Hepatocyte (in vitro differentiated cells): ENCODE measurements around the gene MGAT5. TPM values are rescaled to one million over a fixed set of nuclear protein-coding genes. Genes with fewer than 3 reads are reported as not detected.

Experiments used
- DNase-seq: peaks from one replicate; pipeline ENCODE4 v3.0.0-alpha.2; 2016; ENCODE audit warnings: low spot score
- H2AFZ ChIP-seq: fragments of 200-600 bp; sonication (generic); 2 replicates; pipeline ENCODE4 v1.6.0; 2016; ENCODE audit warnings: antibody characterized with exemption, mild to moderate bottlenecking
- H3K27ac ChIP-seq: fragments of 200-600 bp; sonication (generic); 2 replicates; pipeline ENCODE4 v1.5.1; 2016; ENCODE audit warnings: mild to moderate bottlenecking
- H3K27me3 ChIP-seq: fragments of 200-600 bp; sonication (generic); 2 replicates; pipeline ENCODE4 v1.6.1; 2016
- H3K36me3 ChIP-seq: fragments of 200-600 bp; sonication (generic); replicated peaks from 2 replicates; pipeline ENCODE4 v1.5.1; 2016; ENCODE audit warnings: low read depth; ENCODE audit not compliant: insufficient read depth
- H3K4me1 ChIP-seq: fragments of 200-600 bp; sonication (generic); 2 replicates; pipeline ENCODE4 v1.5.1; 2016; ENCODE audit warnings: mild to moderate bottlenecking, moderate library complexity; ENCODE audit not compliant: insufficient read depth
- H3K4me2 ChIP-seq: fragments of 200-600 bp; sonication (generic); 2 replicates; pipeline ENCODE4 v1.6.0; 2016
- H3K4me3 ChIP-seq: fragments of 200-600 bp; sonication (generic); 2 replicates; pipeline ENCODE4 v1.5.1; 2016; ENCODE audit warnings: mild to moderate bottlenecking
- H3K79me2 ChIP-seq: fragments of 200-600 bp; sonication (generic); 2 replicates; pipeline ENCODE4 v1.6.0; 2017; ENCODE audit warnings: mild to moderate bottlenecking
- H3K9me2 ChIP-seq: fragments of 200-600 bp; sonication (generic); replicated peaks from 2 replicates; pipeline ENCODE4 v1.6.0; 2017; ENCODE audit warnings: mild to moderate bottlenecking; ENCODE audit not compliant: insufficient read depth
- H3K9me3 ChIP-seq: fragments of 200-600 bp; sonication (generic); 2 replicates; pipeline ENCODE4 v1.5.1; 2016; ENCODE audit warnings: low read depth, mild to moderate bottlenecking
- H4K20me1 ChIP-seq: fragments of 200-600 bp; sonication (generic); 2 replicates; pipeline ENCODE4 v1.6.0; 2016; ENCODE audit warnings: mild to moderate bottlenecking; ENCODE audit not compliant: insufficient read depth, poor library complexity, severe bottlenecking
- CTCF ChIP-seq: fragments of 200-600 bp; sonication (generic); IDR thresholded peaks from 2 replicates; pipeline ENCODE4 v1.5.1; 2016; ENCODE audit warnings: antibody characterized with exemption, mild to moderate bottlenecking; ENCODE audit not compliant: poor library complexity
- EZH2 ChIP-seq: fragments of 200-600 bp; sonication (generic); IDR thresholded peaks from 2 replicates; pipeline ENCODE4 v1.6.1; 2016; ENCODE audit warnings: antibody characterized with exemption, mild to moderate bottlenecking, borderline replicate concordance
- EZH2phosphoT487 ChIP-seq: fragments of 200-600 bp; sonication (generic); IDR thresholded peaks from one replicate; pipeline ENCODE4 v1.6.1; 2018; ENCODE audit warnings: antibody characterized with exemption, mild to moderate bottlenecking, low read depth, moderate library complexity; ENCODE audit not compliant: unreplicated experiment, severe bottlenecking
- WGBS: methylation state at CpG from one replicate; pipeline ENCODE4 v1.1.6; 2016; ENCODE audit warnings: low lambda C conversion rate; ENCODE audit errors: missing lambda C conversion rate; 5-methylcytosine and 5-hydroxymethylcytosine counted together
- polyA plus RNA-seq: library from polyadenylated mRNA; unstranded; fragments of >200 nt; fragmentation: Nextera tagmentation; extraction: Ambion mirVana; gene quantifications from 2 replicates; pipeline ENCODE4 v1.2.1, GENCODE V29; 2016
- total RNA-seq: library from RNA; depleted of rRNA; stranded (reverse); fragments of >200 nt; gene quantifications from 2 replicates; pipeline ENCODE4 v1.2.3, GENCODE V29; 2014

The MGAT5 gene
- total and polyA plus RNA-seq, 2 experiments from 2014 or later = 9.1 to 30.2 TPM

GRCh38 chr2:134225173-134225572 lies 28.7 kb upstream of the MGAT5 start:
- H3K4me1 ChIP-seq = no peaks in the 10 kb centered on the region
- H3K27ac ChIP-seq = no peak overlapping the region
- no peaks in the 10 kb centered on the region for H4K20me1 ChIP-seq
- no peak overlapping the region for H3K4me3 ChIP-seq
- TF ChIP-seq EZH2phosphoT487 = no peak
- TF ChIP-seq CTCF = no peak
- TF ChIP-seq EZH2 = no peak
- no peaks in the 10 kb centered on the region for H3K9me3 ChIP-seq
- WGBS = 90% methylated on average over 2 of the region's 2 CpGs
- DNase-seq = no peak
- H3K4me2 ChIP-seq = no peak overlapping the region
- no peaks in the 10 kb centered on the region for H3K9me2 ChIP-seq
- no peak overlapping the region for H2AFZ ChIP-seq
- H3K36me3 ChIP-seq = no peaks in the 10 kb centered on the region
- no peaks in the 10 kb centered on the region for H3K27me3 ChIP-seq
- H3K79me2 ChIP-seq = peaks cover 56% of the 10 kb centered on the region

GRCh38 chr2:134225841-134226240 lies 28.0 kb upstream of the MGAT5 start:
- Histone ChIP-seq H3K79me2 (peaks cover 56% of the 10 kb centered on the region), H3K27me3 (no peaks in the 10 kb centered on the region), H3K9me2 (no peaks in the 10 kb centered on the region), H3K4me2 (no peak overlapping the region), H3K4me1 (no peaks in the 10 kb centered on the region), H3K27ac (no peak overlapping the region), H3K9me3 (no peaks in the 10 kb centered on the region), H4K20me1 (no peaks in the 10 kb centered on the region), H3K36me3 (no peaks in the 10 kb centered on the region), H3K4me3 (no peak overlapping the region), H2AFZ (no peak overlapping the region)
- no peak for DNase-seq
- WGBS = 42% methylated on average over 2 of the region's 2 CpGs
- TF ChIP-seq EZH2phosphoT487 (no peak), EZH2 (no peak), CTCF (no peak)

- Histone ChIP-seq H3K4me1 (no peaks in the 10 kb centered on the region), H3K9me3 (no peaks in the 10 kb centered on the region), H3K79me2 (peaks cover 54% of the 10 kb centered on the region), H3K27ac (no peak overlapping the region), H3K4me2 (no peak overlapping the region), H3K4me3 (no peak overlapping the region), H3K9me2 (no peaks in the 10 kb centered on the region), H3K27me3 (no peaks in the 10 kb centered on the region), H3K36me3 (no peaks in the 10 kb centered on the region), H2AFZ (no peak overlapping the region), H4K20me1 (no peaks in the 10 kb centered on the region)
- DNase-seq = no peak
- WGBS = 54% methylated on average over 4 of the region's 4 CpGs
- no peak for TF ChIP-seq CTCF
- no peak for TF ChIP-seq EZH2phosphoT487
These were observed 27.3 kb upstream of the MGAT5 start for GRCh38 chr2:134226601-134227000.

GRCh38 chr2:134227666-134228065 lies 26.2 kb upstream of the MGAT5 start:
- H3K36me3 ChIP-seq = no peaks in the 10 kb centered on the region
- 97% methylated on average over 3 of the region's 3 CpGs for WGBS

More at GRCh38 chr2:134227666-134228065, 26.2 kb upstream of the MGAT5 start:
- Histone ChIP-seq H4K20me1 (no peaks in the 10 kb centered on the region), H3K79me2 (peaks cover 58% of the 10 kb centered on the region), H3K27me3 (no peaks in the 10 kb centered on the region), H2AFZ (no peak overlapping the region), H3K4me2 (no peak overlapping the region), H3K4me3 (no peak overlapping the region), H3K27ac (no peak overlapping the region), H3K4me1 (no peaks in the 10 kb centered on the region), H3K9me3 (no peaks in the 10 kb centered on the region), H3K9me2 (no peaks in the 10 kb centered on the region)
- no peak for TF ChIP-seq EZH2
- no peak for TF ChIP-seq CTCF
- no peak for TF ChIP-seq EZH2phosphoT487
- DNase-seq = no peak
